HEK293 (cell line): ENCODE results near the gene SEMA4D.
A peak's percentile ranks its signal among the peaks of the same experiment; 100 is the strongest.

Experiments
- CTCF ChIA-PET: fragments of 350-600 bp; formaldehyde crosslinking; extraction: SDS; loops from one replicate; lab custom pipeline; 2021; ENCODE audit warnings: antibody characterized with exemption; lab: Yijun Ruan, JAX
- POLR2A ChIA-PET: fragments of 300-600 bp; formaldehyde crosslinking; extraction: SDS; loops from one replicate; lab custom pipeline; 2020; ENCODE audit warnings: antibody characterized with exemption, inconsistent platforms; lab: Yijun Ruan, JAX
- H3K27ac ChIP-seq: fragments of 200-500 bp; sonication (Bioruptor generic); 2 replicates; pipeline ENCODE4 v1.5.1; 2014; ENCODE audit warnings: low read depth, low read length, control low read depth, inconsistent platforms; ENCODE audit errors: extremely low read depth
- H3K36me3 ChIP-seq, 2 experiments: fragments of 200-500 bp in 1 of 2; sonication (Bioruptor generic) in 1 of 2; 1 replicate in 1 of 2; 2 replicates in 1 of 2; pipeline ENCODE4 v1.5.1; 2014 to 2017; ENCODE audit warnings: inconsistent platforms in 2 of 2, low read length in 2 of 2; ENCODE audit not compliant: control insufficient read depth in 2 of 2, insufficient read depth in 1 of 2
- H3K4me1 ChIP-seq: fragments of 200-500 bp; sonication (Bioruptor generic); 2 replicates; pipeline ENCODE4 v1.5.1; 2014; ENCODE audit warnings: mild to moderate bottlenecking, low read length, inconsistent platforms; ENCODE audit not compliant: control insufficient read depth, insufficient read depth
- H3K4me3 ChIP-seq: 2 replicates; pipeline ENCODE4 v1.5.1; 2011; ENCODE audit warnings: low read depth, mild to moderate bottlenecking, control low read depth, low read length, moderate library complexity
- H3K9me3 ChIP-seq: fragments of 200-500 bp; sonication (Bioruptor generic); 2 replicates; pipeline ENCODE4 v1.5.1; 2014; ENCODE audit warnings: low read depth, low read length, inconsistent platforms; ENCODE audit not compliant: control insufficient read depth, insufficient read depth
- GLIS2 ChIP-seq: fragments of 450-650 bp; formaldehyde crosslinking; IDR thresholded peaks from 2 replicates; pipeline ENCODE4 v1.5.1; 2016; ENCODE audit warnings: missing biosample characterization, missing genetic modification characterization
- MEIS1 ChIP-seq: sonication (generic); formaldehyde crosslinking; IDR thresholded peaks from 2 replicates; pipeline ENCODE4 v1.8.1; 2022; ENCODE audit warnings: missing genetic modification reagents, mild to moderate bottlenecking, borderline replicate concordance
- SETDB1 ChIP-seq: IDR thresholded peaks from one replicate; pipeline ENCODE4 v1.6.1; 2017; ENCODE audit warnings: mild to moderate bottlenecking, low read length, moderate library complexity, mixed read lengths; ENCODE audit not compliant: insufficient read length
- TRIM28 ChIP-seq: IDR thresholded peaks from 2 replicates; pipeline ENCODE4 v1.6.1; 2011; ENCODE audit warnings: low read length, control low read depth, borderline replicate concordance
- ZFHX2 ChIP-seq: fragments of 450-650 bp; formaldehyde crosslinking; conservative IDR thresholded peaks from 2 replicates; pipeline ENCODE4 v1.5.1; 2016; ENCODE audit warnings: missing biosample characterization, missing genetic modification characterization
- ZNF211 ChIP-seq: fragments of 450-650 bp; formaldehyde crosslinking; IDR thresholded peaks from 2 replicates; pipeline ENCODE4 v1.5.1; 2016; ENCODE audit warnings: low read depth, missing biosample characterization, missing genetic modification characterization
- ZNF274 ChIP-seq, 2 experiments: fragments of 200-500 bp in 1 of 2; fragments of 450-650 bp in 1 of 2; sonication (Bioruptor generic) in 1 of 2; formaldehyde crosslinking in 1 of 2; IDR thresholded peaks; 2 replicates each; pipeline versions ENCODE4 v1.5.1 to v1.6.1; 2014 to 2016; ENCODE audit warnings: borderline replicate concordance in 1 of 2, inconsistent platforms in 1 of 2, low read length in 1 of 2, missing biosample characterization in 1 of 2, missing genetic modification characterization in 1 of 2
- ZNF350 ChIP-seq: fragments of 450-650 bp; formaldehyde crosslinking; IDR thresholded peaks from 2 replicates; pipeline ENCODE4 v1.5.0; 2017; ENCODE audit warnings: missing biosample characterization, mild to moderate bottlenecking, missing genetic modification characterization
- ZNF571 ChIP-seq: fragments of 450-650 bp; formaldehyde crosslinking; IDR thresholded peaks from 2 replicates; pipeline ENCODE4 v1.5.0; 2017; ENCODE audit warnings: missing biosample characterization, missing genetic modification characterization
- ZNF624 ChIP-seq: fragments of 450-650 bp; formaldehyde crosslinking; IDR thresholded peaks from 2 replicates; pipeline ENCODE4 v1.5.1; 2017; ENCODE audit warnings: missing biosample characterization, missing genetic modification characterization
- ZNF76 ChIP-seq: fragments of 450-650 bp; formaldehyde crosslinking; IDR thresholded peaks from 2 replicates; pipeline ENCODE4; 2016; ENCODE audit warnings: low read depth, missing biosample characterization, missing genetic modification characterization, borderline replicate concordance
- ZNF776 ChIP-seq: fragments of 450-650 bp; formaldehyde crosslinking; IDR thresholded peaks from 2 replicates; pipeline ENCODE4 v1.5.0; 2017; ENCODE audit warnings: missing biosample characterization, missing genetic modification characterization, borderline replicate concordance
- TF ChIP-seq, protein P1 (sequence below): fragments of 450-650 bp; formaldehyde crosslinking; IDR thresholded peaks from 2 replicates; pipeline ENCODE4 v1.5.1; 2016; ENCODE audit warnings: missing biosample characterization, missing genetic modification characterization
- TF ChIP-seq, protein P2 (sequence below): sonication (generic); formaldehyde crosslinking; IDR thresholded peaks from 2 replicates; pipeline ENCODE4 v1.8.1; 2022; ENCODE audit warnings: mild to moderate bottlenecking, moderate library complexity, missing genetic modification reagents
- TF ChIP-seq, protein P3 (sequence below): fragments of 450-650 bp; formaldehyde crosslinking; IDR thresholded peaks from 2 replicates; pipeline ENCODE4 v1.5.1; 2016; ENCODE audit warnings: missing biosample characterization, missing genetic modification characterization
- TF ChIP-seq, protein P4 (sequence below): fragments of 450-650 bp; formaldehyde crosslinking; conservative IDR thresholded peaks from 2 replicates; pipeline ENCODE4 v1.5.1; 2016; ENCODE audit warnings: low read depth, missing biosample characterization, missing genetic modification characterization
- TF ChIP-seq, protein P5 (sequence below): fragments of 450-650 bp; formaldehyde crosslinking; IDR thresholded peaks from 2 replicates; pipeline ENCODE4 v1.5.1; 2016; ENCODE audit warnings: missing biosample characterization, missing genetic modification characterization
- TF ChIP-seq, protein P6 (sequence below): fragments of 450-650 bp; IDR thresholded peaks from 2 replicates; pipeline ENCODE4 v1.5.1; 2018; ENCODE audit warnings: missing biosample characterization, missing genetic modification characterization

The SEMA4D gene

DNA sequence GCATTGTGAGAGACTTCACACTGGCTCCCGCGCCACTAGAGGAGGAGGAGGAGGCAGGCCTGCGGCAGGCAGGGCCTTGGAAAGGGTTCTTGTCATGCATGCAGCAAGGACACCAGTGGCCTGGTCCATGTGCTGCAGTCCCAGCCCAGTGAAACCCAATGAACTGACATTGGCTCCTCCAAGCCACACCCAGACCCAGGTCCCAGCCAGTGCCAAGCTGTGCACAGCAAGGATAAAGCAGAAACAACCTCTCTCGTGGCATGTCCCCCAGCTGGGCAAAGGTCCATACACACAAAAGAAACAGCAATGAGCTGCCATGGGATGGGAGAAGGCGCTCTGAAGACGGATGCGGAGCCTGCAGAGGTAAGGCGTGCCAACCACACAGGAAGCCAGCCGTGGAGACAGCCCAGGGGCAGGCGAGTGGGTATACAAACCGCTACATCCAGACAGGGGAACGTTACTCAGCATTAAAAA, 89.2 kb downstream of the SEMA4D start (continued):
- TF ChIP-seq, protein P1, sequence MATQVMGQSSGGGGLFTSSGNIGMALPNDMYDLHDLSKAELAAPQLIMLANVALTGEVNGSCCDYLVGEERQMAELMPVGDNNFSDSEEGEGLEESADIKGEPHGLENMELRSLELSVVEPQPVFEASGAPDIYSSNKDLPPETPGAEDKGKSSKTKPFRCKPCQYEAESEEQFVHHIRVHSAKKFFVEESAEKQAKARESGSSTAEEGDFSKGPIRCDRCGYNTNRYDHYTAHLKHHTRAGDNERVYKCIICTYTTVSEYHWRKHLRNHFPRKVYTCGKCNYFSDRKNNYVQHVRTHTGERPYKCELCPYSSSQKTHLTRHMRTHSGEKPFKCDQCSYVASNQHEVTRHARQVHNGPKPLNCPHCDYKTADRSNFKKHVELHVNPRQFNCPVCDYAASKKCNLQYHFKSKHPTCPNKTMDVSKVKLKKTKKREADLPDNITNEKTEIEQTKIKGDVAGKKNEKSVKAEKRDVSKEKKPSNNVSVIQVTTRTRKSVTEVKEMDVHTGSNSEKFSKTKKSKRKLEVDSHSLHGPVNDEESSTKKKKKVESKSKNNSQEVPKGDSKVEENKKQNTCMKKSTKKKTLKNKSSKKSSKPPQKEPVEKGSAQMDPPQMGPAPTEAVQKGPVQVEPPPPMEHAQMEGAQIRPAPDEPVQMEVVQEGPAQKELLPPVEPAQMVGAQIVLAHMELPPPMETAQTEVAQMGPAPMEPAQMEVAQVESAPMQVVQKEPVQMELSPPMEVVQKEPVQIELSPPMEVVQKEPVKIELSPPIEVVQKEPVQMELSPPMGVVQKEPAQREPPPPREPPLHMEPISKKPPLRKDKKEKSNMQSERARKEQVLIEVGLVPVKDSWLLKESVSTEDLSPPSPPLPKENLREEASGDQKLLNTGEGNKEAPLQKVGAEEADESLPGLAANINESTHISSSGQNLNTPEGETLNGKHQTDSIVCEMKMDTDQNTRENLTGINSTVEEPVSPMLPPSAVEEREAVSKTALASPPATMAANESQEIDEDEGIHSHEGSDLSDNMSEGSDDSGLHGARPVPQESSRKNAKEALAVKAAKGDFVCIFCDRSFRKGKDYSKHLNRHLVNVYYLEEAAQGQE, result no peak
- TF ChIP-seq TRIM28 (no peak), ZFHX2 (tag by site-specific recombination) (no peak), MEIS1 (CRISPR knock-in tag) (no peak)

DNA sequence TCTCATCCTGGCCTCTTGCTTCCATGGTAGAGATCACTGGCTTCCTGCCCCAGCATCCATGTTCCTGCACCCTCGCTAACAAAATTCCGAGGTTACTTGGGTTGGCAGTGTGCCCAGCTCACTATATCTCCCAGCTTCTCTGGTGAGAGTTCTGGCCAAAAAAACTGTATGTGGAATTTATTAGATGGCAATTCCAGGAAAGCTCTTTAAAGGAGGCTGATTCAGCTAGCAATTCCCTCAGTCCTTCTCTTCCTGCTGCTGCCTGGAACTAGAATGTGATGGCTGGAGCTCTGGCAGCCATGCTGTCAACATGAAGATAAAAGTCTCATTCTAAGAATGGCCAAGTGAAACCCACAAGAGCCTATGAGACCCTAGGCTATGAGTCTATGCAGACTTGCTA, 90.8 kb downstream of the SEMA4D start:
- CTCF ChIA-PET, result no interaction called here
- Histone ChIP-seq H3K9me3 (no peaks in the 10 kb centered on the region), H3K36me3 (peaks cover 0 to 12% of the 10 kb centered on the region in 2 experiments; a peak in 1 of 3 replicates), H3K4me3 (no peak overlapping the region), H3K4me1 (no peaks in the 10 kb centered on the region), H3K27ac (no peak overlapping the region)
- TF ChIP-seq, protein P2, sequence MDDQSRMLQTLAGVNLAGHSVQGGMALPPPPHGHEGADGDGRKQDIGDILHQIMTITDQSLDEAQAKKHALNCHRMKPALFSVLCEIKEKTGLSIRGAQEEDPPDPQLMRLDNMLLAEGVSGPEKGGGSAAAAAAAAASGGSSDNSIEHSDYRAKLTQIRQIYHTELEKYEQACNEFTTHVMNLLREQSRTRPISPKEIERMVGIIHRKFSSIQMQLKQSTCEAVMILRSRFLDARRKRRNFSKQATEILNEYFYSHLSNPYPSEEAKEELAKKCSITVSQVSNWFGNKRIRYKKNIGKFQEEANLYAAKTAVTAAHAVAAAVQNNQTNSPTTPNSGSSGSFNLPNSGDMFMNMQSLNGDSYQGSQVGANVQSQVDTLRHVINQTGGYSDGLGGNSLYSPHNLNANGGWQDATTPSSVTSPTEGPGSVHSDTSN, result no peak
- no peak for TF ChIP-seq GLIS2 (tag by site-specific recombination)
- no peak for TF ChIP-seq ZNF624
- no peak for TF ChIP-seq ZNF571 (tag by site-specific recombination)
- TF ChIP-seq SETDB1, result peak; percentile 29
- TF ChIP-seq, protein P3, sequence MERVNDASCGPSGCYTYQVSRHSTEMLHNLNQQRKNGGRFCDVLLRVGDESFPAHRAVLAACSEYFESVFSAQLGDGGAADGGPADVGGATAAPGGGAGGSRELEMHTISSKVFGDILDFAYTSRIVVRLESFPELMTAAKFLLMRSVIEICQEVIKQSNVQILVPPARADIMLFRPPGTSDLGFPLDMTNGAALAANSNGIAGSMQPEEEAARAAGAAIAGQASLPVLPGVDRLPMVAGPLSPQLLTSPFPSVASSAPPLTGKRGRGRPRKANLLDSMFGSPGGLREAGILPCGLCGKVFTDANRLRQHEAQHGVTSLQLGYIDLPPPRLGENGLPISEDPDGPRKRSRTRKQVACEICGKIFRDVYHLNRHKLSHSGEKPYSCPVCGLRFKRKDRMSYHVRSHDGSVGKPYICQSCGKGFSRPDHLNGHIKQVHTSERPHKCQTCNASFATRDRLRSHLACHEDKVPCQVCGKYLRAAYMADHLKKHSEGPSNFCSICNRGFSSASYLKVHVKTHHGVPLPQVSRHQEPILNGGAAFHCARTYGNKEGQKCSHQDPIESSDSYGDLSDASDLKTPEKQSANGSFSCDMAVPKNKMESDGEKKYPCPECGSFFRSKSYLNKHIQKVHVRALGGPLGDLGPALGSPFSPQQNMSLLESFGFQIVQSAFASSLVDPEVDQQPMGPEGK, result no peak
- POLR2A ChIA-PET, result no interaction called here

DNA sequence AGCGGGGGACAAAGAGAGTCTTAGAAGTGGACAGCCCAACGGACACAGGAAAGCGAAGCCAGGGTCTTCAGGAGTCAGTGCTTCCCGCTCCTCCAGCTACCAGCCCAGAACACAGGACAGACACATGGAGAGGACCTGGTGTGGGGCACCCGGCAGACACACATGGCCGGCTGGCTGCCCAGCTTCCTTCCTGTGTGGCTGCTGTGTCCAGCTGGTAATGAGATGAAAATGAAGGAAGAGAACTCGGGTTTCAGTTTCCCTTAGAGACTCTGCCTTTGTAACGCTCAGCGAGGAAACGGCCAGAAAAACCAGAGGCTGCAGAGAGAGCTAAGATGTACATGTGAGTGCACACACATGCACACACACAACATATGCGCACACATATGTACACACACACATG, 92.1 kb downstream of the SEMA4D start:
- Histone ChIP-seq H3K4me3 (no peak overlapping the region), H3K4me1 (no peaks in the 10 kb centered on the region), H3K36me3 (peaks cover 0 to 23% of the 10 kb centered on the region in 2 experiments; a peak in 1 of 3 replicates), H3K27ac (no peak overlapping the region), H3K9me3 (no peaks in the 10 kb centered on the region)
- CTCF ChIA-PET, result no interaction called here
- POLR2A ChIA-PET, result no interaction called here
- TF ChIP-seq, protein P4, sequence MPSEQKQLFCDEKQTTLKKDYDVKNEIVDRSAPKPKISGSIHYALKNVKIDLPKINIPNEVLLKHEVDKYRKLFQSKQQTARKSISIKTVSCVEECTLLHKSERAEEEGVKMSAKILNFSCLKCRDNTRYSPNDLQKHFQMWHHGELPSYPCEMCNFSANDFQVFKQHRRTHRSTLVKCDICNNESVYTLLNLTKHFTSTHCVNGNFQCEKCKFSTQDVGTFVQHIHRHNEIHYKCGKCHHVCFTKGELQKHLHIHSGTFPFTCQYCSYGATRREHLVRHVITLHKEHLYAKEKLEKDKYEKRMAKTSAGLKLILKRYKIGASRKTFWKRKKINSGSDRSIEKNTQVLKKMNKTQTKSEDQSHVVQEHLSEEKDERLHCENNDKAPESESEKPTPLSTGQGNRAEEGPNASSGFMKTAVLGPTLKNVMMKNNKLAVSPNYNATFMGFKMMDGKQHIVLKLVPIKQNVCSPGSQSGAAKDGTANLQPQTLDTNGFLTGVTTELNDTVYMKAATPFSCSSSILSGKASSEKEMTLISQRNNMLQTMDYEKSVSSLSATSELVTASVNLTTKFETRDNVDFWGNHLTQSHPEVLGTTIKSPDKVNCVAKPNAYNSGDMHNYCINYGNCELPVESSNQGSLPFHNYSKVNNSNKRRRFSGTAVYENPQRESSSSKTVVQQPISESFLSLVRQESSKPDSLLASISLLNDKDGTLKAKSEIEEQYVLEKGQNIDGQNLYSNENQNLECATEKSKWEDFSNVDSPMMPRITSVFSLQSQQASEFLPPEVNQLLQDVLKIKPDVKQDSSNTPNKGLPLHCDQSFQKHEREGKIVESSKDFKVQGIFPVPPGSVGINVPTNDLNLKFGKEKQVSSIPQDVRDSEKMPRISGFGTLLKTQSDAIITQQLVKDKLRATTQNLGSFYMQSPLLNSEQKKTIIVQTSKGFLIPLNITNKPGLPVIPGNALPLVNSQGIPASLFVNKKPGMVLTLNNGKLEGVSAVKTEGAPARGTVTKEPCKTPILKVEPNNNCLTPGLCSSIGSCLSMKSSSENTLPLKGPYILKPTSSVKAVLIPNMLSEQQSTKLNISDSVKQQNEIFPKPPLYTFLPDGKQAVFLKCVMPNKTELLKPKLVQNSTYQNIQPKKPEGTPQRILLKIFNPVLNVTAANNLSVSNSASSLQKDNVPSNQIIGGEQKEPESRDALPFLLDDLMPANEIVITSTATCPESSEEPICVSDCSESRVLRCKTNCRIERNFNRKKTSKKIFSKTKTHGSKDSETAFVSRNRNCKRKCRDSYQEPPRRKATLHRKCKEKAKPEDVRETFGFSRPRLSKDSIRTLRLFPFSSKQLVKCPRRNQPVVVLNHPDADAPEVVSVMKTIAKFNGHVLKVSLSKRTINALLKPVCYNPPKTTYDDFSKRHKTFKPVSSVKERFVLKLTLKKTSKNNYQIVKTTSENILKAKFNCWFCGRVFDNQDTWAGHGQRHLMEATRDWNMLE (tag by site-specific recombination), result no peak
- TF ChIP-seq ZNF76 (tag by site-specific recombination) (no peak), ZNF211 (tag by site-specific recombination) (no peak), ZNF350 (tag by site-specific recombination) (no peak), ZFHX2 (tag by site-specific recombination) (no peak), ZNF274 (IDR thresholded peaks at IDR 0.05; ENCODE audit: low read length) (no peak), ZNF274 (tag by site-specific recombination; IDR thresholded peaks at IDR 0.05; ENCODE audit: borderline replicate concordance) (no peak), ZNF776 (tag by site-specific recombination) (no peak)
- TF ChIP-seq, protein P5, sequence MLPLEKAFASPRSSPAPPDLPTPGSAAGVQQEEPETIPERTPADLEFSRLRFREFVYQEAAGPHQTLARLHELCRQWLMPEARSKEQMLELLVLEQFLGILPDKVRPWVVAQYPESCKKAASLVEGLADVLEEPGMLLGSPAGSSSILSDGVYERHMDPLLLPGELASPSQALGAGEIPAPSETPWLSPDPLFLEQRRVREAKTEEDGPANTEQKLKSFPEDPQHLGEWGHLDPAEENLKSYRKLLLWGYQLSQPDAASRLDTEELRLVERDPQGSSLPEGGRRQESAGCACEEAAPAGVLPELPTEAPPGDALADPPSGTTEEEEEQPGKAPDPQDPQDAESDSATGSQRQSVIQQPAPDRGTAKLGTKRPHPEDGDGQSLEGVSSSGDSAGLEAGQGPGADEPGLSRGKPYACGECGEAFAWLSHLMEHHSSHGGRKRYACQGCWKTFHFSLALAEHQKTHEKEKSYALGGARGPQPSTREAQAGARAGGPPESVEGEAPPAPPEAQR (tag by site-specific recombination), result no peak
- TF ChIP-seq, protein P6, sequence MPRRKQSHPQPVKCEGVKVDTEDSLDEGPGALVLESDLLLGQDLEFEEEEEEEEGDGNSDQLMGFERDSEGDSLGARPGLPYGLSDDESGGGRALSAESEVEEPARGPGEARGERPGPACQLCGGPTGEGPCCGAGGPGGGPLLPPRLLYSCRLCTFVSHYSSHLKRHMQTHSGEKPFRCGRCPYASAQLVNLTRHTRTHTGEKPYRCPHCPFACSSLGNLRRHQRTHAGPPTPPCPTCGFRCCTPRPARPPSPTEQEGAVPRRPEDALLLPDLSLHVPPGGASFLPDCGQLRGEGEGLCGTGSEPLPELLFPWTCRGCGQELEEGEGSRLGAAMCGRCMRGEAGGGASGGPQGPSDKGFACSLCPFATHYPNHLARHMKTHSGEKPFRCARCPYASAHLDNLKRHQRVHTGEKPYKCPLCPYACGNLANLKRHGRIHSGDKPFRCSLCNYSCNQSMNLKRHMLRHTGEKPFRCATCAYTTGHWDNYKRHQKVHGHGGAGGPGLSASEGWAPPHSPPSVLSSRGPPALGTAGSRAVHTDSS, result no peak
